UCSD-AML1 (cell line): Measurements from ENCODE around the gene ATF2.

Experiments
- DNase-seq: peaks from one replicate; lab custom pipeline; 2025; ENCODE audit not compliant: unreplicated experiment; lab: John Stamatoyannopoulos, UW

The ATF2 gene

GRCh38 chr2:175167792-175168563, at the start of gene ATF2:
ATF2 (minus strand) TSS chr2:175168203; CDS start chr2:175136443, 31,760 bp downstream.
- DNase-seq: peak; percentile 99

GRCh38 chr2:175207741-175208438, 39.9 kb upstream of the ATF2 start:
- DNase-seq: no peak

DNA sequence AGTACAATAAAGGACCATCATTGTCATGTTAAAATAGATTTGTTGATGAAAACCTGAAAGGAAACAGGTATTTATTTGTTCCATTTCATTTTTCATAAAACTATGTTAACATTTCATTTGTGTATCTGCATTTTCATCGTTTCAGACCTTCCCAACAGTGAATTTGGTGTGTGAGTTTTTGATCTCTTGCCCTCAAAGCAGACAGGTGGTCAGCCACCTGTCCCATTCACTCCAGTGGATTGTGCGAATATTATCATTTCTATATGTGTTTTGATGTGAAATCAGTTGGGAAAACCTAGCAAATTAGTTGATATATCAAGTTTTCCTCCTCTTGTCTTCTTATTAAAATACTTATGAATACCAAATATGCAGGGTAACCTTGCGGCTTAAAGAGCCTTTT, 38.9 kb upstream of the ATF2 start:
- DNase-seq: no peak

DNA sequence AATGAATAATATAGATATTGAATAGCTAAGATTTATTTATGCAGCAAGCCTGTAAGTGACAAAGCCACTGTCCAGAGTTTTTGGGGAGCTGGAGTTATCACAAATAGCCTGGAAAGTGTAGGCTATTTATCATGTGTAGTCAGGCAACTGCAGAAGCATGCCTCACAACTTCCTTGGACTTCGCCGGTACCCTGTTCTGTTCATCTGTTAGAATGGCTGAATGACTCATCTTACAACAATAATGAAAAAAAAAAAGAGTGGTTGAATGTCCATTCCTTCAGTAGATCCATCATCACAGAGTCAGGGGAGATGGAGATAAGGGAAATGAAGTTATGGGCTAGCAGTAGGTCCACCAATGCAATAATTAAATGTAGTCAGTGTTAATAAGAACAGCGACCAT, 37.5 kb upstream of the ATF2 start:
- DNase-seq: no peak

GRCh38 chr2:175203621-175204496, 35.9 kb upstream of the ATF2 start:
- peak; percentile 31 for DNase-seq

GRCh38 chr2:175195012-175195411, 27.0 kb upstream of the ATF2 start:
- no peak for DNase-seq

DNA sequence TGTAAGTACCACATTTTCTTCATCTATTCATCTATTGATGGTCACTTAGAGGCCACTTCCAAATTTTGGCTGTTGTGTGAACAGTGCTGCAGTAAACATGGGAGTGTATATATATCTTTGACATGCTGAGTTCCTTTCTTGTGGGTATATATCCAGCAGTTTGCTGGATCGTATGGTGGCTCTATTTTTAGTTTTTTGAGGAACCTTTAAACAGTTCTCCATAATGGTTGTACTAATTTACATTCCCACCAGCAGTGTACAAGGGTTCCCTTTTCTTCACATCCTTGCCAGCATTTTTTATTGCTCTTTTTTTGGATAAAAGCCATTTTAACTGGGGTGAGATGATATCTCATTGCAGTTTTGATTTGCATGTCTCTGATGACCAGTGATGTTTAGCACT, 20.8 kb upstream of the ATF2 start:
- DNase-seq: no peak

- peak; percentile 13 for DNase-seq
Measured at GRCh38 chr2:175187378-175187777, 19.4 kb upstream of the ATF2 start.

DNA sequence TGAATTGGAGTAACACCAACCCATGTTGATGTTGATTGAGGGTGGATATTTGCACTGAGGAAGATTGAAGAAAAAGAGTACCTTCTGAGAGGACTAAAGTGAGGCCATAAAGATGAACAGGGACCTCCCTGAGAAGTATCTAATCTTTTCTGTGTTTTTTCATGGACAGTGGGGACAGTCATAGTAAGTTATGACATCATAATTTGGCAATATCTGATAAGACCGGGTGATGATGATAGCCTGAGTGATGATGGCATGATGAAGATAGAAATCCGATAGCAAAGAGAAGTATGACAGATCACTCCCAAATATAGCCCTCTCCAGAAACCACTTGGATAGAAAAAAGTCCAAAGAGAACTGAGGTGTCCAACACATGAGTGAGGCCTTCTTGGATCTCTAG, 15.7 kb upstream of the ATF2 start:
- DNase-seq: no peak

GRCh38 chr2:175181877-175182308, 13.9 kb upstream of the ATF2 start:
- DNase-seq: no peak

DNA sequence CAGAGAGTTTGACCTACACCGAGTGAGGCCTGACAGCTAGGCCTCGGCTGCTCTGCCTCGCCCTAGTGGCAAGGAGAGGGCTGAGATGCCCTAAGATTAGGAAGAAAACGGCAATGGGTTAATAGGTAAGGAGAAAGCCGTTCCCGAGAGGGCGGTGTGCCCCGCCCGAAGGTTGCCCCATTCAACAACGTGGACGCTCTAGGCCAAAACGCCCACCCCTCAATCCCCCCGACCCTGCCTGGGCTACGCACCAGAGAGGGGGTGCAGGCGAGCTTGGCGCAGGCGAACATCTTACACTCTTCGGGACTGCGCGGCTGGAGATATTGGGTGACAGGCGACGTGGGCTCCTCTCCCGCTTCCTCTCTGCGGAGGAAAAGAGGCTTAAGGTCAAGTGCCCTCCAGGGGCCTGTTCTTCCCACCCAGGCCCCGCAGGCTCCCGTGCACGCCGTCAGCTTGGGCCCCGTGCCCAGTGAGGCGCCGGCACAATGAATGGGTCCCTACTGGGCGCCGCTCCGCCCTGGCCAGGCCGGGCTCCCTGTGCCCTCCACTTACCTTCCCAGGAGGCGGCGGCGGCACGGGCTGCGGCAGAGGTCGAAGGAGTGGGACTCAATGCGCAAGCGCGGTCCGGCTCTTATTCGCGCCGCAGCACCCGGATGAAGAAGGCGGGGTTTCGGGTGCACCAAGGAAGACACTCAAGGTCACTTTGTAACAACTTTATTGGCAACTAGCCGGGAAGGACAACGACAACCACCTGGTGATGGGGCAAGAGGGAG, 13.3 kb upstream of the ATF2 start, which contains the start of gene ATP5MC3:
Gene ATP5MC3, minus strand, starts transcription at position 607 of the 773 bp plus-strand sequence. Its CDS starts 317 bp downstream, at position 290.
- DNase-seq: peak; percentile 91

DNA sequence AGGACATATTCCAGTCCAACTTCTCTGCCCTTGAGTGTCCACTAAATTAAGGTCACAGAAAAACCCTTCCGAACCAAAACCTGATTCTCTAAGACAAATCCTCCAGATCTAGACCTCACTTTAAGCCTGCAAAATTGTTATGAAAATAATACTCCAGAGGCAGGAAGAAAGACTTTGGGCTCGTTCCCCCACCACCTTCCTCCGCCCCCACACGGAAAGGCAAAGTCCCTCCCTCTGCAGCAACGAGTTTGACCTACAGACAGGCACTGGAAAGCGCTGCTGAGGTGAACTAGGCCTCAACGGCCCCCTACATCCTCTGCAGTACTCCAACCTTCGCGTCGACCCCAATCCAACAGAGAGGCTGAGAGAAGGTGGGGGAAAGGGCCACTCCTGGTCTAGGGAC, 12.7 kb upstream of the ATF2 start:
- peak; percentile 66 for DNase-seq

GRCh38 chr2:175176624-175177023, 8.6 kb upstream of the ATF2 start:
- no peak for DNase-seq

DNA sequence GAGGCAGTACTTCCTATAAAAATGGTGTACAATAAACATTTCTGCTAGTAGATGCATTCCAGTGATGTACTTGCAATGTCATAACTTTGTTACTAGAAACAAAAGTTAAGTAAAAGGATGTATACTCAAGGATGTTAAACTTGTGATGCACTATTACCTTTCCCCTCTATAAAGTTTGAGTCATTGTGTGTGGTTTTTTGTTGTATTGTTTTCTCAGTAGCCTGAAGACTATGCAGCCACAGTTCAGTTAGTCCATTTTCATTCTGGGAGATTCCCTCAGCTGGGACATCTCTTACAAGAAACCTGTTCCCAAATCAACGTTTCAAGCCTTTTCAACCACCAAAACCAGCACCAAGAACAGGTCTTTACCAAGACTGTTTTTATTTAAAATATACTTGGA, 7.9 kb upstream of the ATF2 start:
- DNase-seq: no peak

- DNase-seq: no peak
Measured at GRCh38 chr2:175175320-175175719, 7.3 kb upstream of the ATF2 start.

DNA sequence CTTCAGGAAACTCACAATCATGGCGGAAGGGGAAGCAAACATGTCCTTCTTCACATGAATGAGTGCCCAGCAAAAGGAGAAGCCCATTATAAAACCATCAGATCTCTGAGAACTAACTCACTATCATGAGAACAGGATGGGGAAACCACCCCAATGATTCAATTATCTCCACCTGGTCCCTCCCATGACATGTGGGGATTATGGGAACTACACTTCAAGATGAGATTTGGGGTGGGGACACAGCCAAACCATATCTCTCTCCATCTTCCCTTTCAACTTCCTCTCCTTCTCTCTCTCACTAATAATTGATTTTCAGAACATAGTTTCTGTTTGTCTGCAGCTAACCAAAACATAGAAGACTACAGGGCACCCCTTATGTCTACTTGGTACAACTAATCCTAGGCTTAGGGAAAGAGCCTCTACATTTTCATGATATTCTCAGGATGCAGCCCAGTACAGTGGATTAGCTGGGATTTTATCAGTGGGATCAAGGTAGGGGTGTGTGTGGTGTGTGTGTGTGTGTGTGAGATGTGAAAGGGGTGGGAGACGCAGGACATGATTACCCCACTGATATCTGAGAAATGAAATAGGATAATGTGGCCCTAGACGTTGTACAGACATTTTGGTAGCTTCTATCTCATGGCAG, 2.8 kb upstream of the ATF2 start:
- no peak for DNase-seq

- DNase-seq: no peak
Measured at GRCh38 chr2:175169191-175169590, 1.2 kb upstream of the ATF2 start.

- DNase-seq: no peak
Measured at GRCh38 chr2:175168564-175168945, 552 bp upstream of the ATF2 start.

GRCh38 chr2:175167076-175167791, 769 bp downstream of the ATF2 start:
- DNase-seq: peak; percentile 72
